Measurements from ENCODE around the gene MAML1. TPM values are rescaled to one million over a fixed set of nuclear protein-coding genes. Genes with fewer than 3 reads are reported as not detected.
A peak's percentile ranks its signal among the peaks of the same experiment; 100 is the strongest.

The MAML1 gene
- total RNA-seq, 1 donor from 2014 or later = 29.1 TPM

DNA sequence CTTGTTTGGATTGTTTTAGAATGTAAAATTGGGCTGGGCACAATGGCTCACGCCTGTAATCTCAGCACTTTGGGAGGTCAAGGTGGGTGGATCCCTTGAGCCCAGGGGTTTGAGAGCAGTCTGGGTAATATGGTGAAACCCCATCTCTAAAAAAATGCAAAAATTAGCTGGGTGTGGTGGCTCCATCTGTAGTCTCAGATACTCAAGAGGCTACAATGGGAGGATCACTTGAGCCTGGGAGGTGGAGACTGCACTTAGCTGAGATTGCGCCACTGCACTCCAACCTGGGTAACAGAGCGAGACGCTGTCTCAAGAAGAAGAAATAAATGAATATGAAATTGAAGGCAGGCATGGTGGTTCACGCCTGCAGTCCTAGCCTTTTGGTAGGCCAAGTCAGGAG is 21.3 kb downstream of the MAML1 start:
- no peak overlapping the region for H3K4me3 Mint-ChIP-seq
- H2AFZ ChIP-seq (replicated peaks) = no peak overlapping the region
- H3K36me3 ChIP-seq = no peaks in the 10 kb centered on the region
- no peak overlapping the region for H3K4me3 ChIP-seq
- no peak overlapping the region for H3K9ac ChIP-seq
- H4K20me1 ChIP-seq (ENCODE audit: low read depth) = peaks cover 98% of the 10 kb centered on the region
- TF ChIP-seq EZH2 (IDR thresholded peaks at IDR 0.05) (no peak), EZH2phosphoT487 (IDR thresholded peaks at IDR 0.05) (no peak), CTCF (IDR thresholded peaks at IDR 0.05) (no peak)
- peaks cover 17% of the 10 kb centered on the region for H3K4me1 Mint-ChIP-seq
- no peaks in the 10 kb centered on the region for H3K9me3 ChIP-seq (ENCODE audit: low read depth)
- DNase-seq (ENCODE audit: low spot score) = no peak
- H3K4me2 ChIP-seq = no peak overlapping the region
- peaks cover 3% of the 10 kb centered on the region for H3K27me3 Mint-ChIP-seq (ENCODE audit: insufficient read depth, low read depth)
- no peaks in the 10 kb centered on the region for H3F3A ChIP-seq (ENCODE audit: low read depth)
- peaks cover 100% of the 10 kb centered on the region for H3K79me2 ChIP-seq (ENCODE audit: low read depth)
- no peak overlapping the region for H3K27ac Mint-ChIP-seq
- peaks cover 23% of the 10 kb centered on the region for H3K36me3 Mint-ChIP-seq
- H3K27me3 ChIP-seq = no peaks in the 10 kb centered on the region
- H3K27ac ChIP-seq = no peak overlapping the region
- no peaks in the 10 kb centered on the region for H3K4me1 ChIP-seq
- no peaks in the 10 kb centered on the region for H3K9me3 Mint-ChIP-seq

GRCh38 chr5:179755022-179755421 is 22.4 kb downstream of the MAML1 start:
- Histone ChIP-seq H3K27ac (no peak overlapping the region), H4K20me1 (ENCODE audit: low read depth) (peaks cover 98% of the 10 kb centered on the region), H3K36me3 (no peaks in the 10 kb centered on the region), H3K4me1 (no peaks in the 10 kb centered on the region), H3K27me3 (no peaks in the 10 kb centered on the region), H3K79me2 (ENCODE audit: low read depth) (peaks cover 100% of the 10 kb centered on the region), H3F3A (ENCODE audit: low read depth) (no peaks in the 10 kb centered on the region), H2AFZ (replicated peaks) (no peak overlapping the region), H3K4me3 (no peak overlapping the region), H3K9me3 (ENCODE audit: low read depth) (no peaks in the 10 kb centered on the region), H3K9ac (no peak overlapping the region), H3K4me2 (no peak overlapping the region)
- peaks cover 17% of the 10 kb centered on the region for H3K36me3 Mint-ChIP-seq
- TF ChIP-seq CTCF (IDR thresholded peaks at IDR 0.05) (no peak), EZH2phosphoT487 (IDR thresholded peaks at IDR 0.05) (no peak), EZH2 (IDR thresholded peaks at IDR 0.05) (no peak)
- no peaks in the 10 kb centered on the region for H3K9me3 Mint-ChIP-seq
- peaks cover 5% of the 10 kb centered on the region for H3K27me3 Mint-ChIP-seq (ENCODE audit: insufficient read depth, low read depth)
- H3K4me3 Mint-ChIP-seq = no peak overlapping the region
- H3K27ac Mint-ChIP-seq = peak overlapping the region; percentile 23
- no peak for DNase-seq (ENCODE audit: low spot score)
- peaks cover 22% of the 10 kb centered on the region for H3K4me1 Mint-ChIP-seq

GRCh38 chr5:179758955-179759354 is 26.3 kb downstream of the MAML1 start:
- Mint-ChIP-seq H3K36me3 (peaks cover 7% of the 10 kb centered on the region), H3K4me3 (no peak overlapping the region), H3K4me1 (peaks cover 48% of the 10 kb centered on the region), H3K27me3 (ENCODE audit: insufficient read depth, low read depth) (peaks cover 4% of the 10 kb centered on the region), H3K9me3 (no peaks in the 10 kb centered on the region), H3K27ac (no peak overlapping the region)
- Histone ChIP-seq H2AFZ (replicated peaks) (no peak overlapping the region), H3K27me3 (no peaks in the 10 kb centered on the region), H4K20me1 (ENCODE audit: low read depth) (peaks cover 97% of the 10 kb centered on the region), H3K4me1 (peaks cover 4% of the 10 kb centered on the region), H3F3A (ENCODE audit: low read depth) (peaks cover 15% of the 10 kb centered on the region), H3K79me2 (ENCODE audit: low read depth) (peaks cover 97% of the 10 kb centered on the region), H3K9me3 (ENCODE audit: low read depth) (no peaks in the 10 kb centered on the region), H3K4me2 (no peak overlapping the region), H3K27ac (no peak overlapping the region), H3K4me3 (no peak overlapping the region), H3K36me3 (no peaks in the 10 kb centered on the region), H3K9ac (no peak overlapping the region)
- TF ChIP-seq CTCF (IDR thresholded peaks at IDR 0.05) (no peak), EZH2phosphoT487 (IDR thresholded peaks at IDR 0.05) (no peak), EZH2 (IDR thresholded peaks at IDR 0.05) (no peak)
- DNase-seq (ENCODE audit: low spot score) = no peak

All from neural progenitor cell (in vitro differentiated cells).